Measurements from ENCODE around the gene SLC35A1.
A peak's percentile ranks its signal among the peaks of the same experiment; 100 is the strongest.
"Not testable (repeated sequence)": the region's sequence is repeated elsewhere in the genome, so short reads cannot be mapped to it uniquely, and the experiment has no call there.

Gene SLC35A1

GRCh38 chr6:87465051-87465450, 7.7 kb upstream of the SLC35A1 start:
- no peak overlapping the region for H3K4me3 ChIP-seq (ENCODE audit: low read depth, low read length)
- no peak for TF ChIP-seq CTCF (IDR thresholded peaks at IDR 0.05; ENCODE audit: borderline replicate concordance, insufficient read depth, low read depth, low read length)

- H3K4me3 ChIP-seq (ENCODE audit: low read depth, low read length) = peak overlapping the region; percentile 86
- no peak for TF ChIP-seq CTCF (IDR thresholded peaks at IDR 0.05; ENCODE audit: borderline replicate concordance, insufficient read depth, low read depth, low read length)
Observed at GRCh38 chr6:87473419-87473903, 687 bp downstream of the SLC35A1 start.

GRCh38 chr6:87481931-87482330, 9.2 kb downstream of the SLC35A1 start:
- no peak for TF ChIP-seq CTCF (IDR thresholded peaks at IDR 0.05; ENCODE audit: borderline replicate concordance, insufficient read depth, low read depth, low read length)

GRCh38 chr6:87482366-87482765, 9.6 kb downstream of the SLC35A1 start:
- no peak for TF ChIP-seq CTCF (IDR thresholded peaks at IDR 0.05; ENCODE audit: borderline replicate concordance, insufficient read depth, low read depth, low read length)
- H3K4me3 ChIP-seq (ENCODE audit: low read depth, low read length) = no peak overlapping the region

More at GRCh38 chr6:87481931-87482330, 9.2 kb downstream of the SLC35A1 start:
- H3K4me3 ChIP-seq (ENCODE audit: low read depth, low read length) = no peak overlapping the region

GRCh38 chr6:87483929-87484328, 11.2 kb downstream of the SLC35A1 start:
- H3K4me3 ChIP-seq (ENCODE audit: low read depth, low read length) = no peak overlapping the region
- TF ChIP-seq CTCF (IDR thresholded peaks at IDR 0.05; ENCODE audit: borderline replicate concordance, insufficient read depth, low read depth, low read length) = no peak

GRCh38 chr6:87484491-87484890, 11.7 kb downstream of the SLC35A1 start:
- TF ChIP-seq CTCF (IDR thresholded peaks at IDR 0.05; ENCODE audit: borderline replicate concordance, insufficient read depth, low read depth, low read length) = no peak
- no peak overlapping the region for H3K4me3 ChIP-seq (ENCODE audit: low read depth, low read length)

GRCh38 chr6:87487555-87487954, 14.8 kb downstream of the SLC35A1 start:
- H3K4me3 ChIP-seq (ENCODE audit: low read depth, low read length) = no peak overlapping the region
- TF ChIP-seq CTCF (IDR thresholded peaks at IDR 0.05; ENCODE audit: borderline replicate concordance, insufficient read depth, low read depth, low read length) = no peak

- H3K4me3 ChIP-seq (ENCODE audit: low read depth, low read length) = not testable (repeated sequence)
Observed at GRCh38 chr6:87489326-87489725, 16.6 kb downstream of the SLC35A1 start.
